ENCODE data around the gene THOP1. TPM values are rescaled to one million over a fixed set of nuclear protein-coding genes. Genes with fewer than 3 reads are reported as not detected.

Gene THOP1
- total RNA-seq, 1 donor from 2014 or later, result 207 TPM

DNA sequence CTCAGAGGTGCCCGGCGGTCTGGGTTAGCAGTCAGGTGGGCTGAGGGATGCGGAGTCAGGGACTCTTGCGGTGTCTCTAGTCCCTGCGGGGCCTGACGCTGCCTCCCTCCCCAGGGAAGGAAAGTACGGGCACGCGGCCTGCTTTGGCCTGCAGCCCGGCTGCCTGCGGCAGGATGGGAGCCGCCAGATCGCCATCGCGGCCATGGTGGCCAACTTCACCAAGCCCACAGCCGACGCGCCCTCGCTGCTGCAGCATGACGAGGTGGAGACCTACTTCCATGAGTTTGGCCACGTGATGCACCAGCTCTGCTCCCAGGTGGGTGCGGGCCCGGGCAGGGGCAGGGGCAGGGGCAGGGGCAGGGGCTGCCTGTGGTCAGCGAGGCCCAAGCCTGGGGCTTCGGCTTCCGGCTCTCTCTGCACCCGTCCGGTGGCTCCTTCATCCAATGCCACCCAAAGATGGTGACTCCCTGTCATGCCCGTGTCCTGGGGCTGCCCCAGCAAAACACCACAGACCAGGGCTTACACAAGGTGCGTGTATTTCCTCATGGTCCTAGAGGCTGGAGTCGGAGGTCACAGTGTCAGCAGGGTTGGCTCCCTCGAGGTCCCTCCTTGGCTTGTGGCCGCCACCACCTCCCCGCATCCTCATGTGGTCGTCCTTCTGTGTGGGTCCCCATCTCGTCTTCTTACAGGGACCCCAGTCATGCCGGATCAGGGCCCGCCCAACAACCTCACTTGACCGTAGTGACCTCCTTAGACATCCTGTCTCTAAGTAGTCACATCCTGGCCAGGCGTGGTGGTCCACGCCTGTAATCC, 23.0 kb downstream of the THOP1 start:
- Mint-ChIP-seq H3K9me3 (no peaks in the 10 kb centered on the region), H3K27me3 (no peaks in the 10 kb centered on the region), H3K4me1 (no peaks in the 10 kb centered on the region), H3K27ac (no peak overlapping the region), H3K4me3 (no peak overlapping the region), H3K36me3 (ENCODE audit: low read depth) (peaks cover 31% of the 10 kb centered on the region)
- intact Hi-C loops (cut with micrococcal nuclease), result no loop called here
- DNase-seq, result no peak

GRCh38 chr19:2809387-2810140, 24.3 kb downstream of the THOP1 start:
- intact Hi-C loops (cut with micrococcal nuclease), result no loop called here
- Mint-ChIP-seq H3K4me3 (no peak overlapping the region), H3K36me3 (ENCODE audit: low read depth) (peaks cover 27% of the 10 kb centered on the region), H3K27me3 (no peaks in the 10 kb centered on the region), H3K4me1 (no peaks in the 10 kb centered on the region), H3K9me3 (no peaks in the 10 kb centered on the region), H3K27ac (no peak overlapping the region)
- no peak for DNase-seq

DNA sequence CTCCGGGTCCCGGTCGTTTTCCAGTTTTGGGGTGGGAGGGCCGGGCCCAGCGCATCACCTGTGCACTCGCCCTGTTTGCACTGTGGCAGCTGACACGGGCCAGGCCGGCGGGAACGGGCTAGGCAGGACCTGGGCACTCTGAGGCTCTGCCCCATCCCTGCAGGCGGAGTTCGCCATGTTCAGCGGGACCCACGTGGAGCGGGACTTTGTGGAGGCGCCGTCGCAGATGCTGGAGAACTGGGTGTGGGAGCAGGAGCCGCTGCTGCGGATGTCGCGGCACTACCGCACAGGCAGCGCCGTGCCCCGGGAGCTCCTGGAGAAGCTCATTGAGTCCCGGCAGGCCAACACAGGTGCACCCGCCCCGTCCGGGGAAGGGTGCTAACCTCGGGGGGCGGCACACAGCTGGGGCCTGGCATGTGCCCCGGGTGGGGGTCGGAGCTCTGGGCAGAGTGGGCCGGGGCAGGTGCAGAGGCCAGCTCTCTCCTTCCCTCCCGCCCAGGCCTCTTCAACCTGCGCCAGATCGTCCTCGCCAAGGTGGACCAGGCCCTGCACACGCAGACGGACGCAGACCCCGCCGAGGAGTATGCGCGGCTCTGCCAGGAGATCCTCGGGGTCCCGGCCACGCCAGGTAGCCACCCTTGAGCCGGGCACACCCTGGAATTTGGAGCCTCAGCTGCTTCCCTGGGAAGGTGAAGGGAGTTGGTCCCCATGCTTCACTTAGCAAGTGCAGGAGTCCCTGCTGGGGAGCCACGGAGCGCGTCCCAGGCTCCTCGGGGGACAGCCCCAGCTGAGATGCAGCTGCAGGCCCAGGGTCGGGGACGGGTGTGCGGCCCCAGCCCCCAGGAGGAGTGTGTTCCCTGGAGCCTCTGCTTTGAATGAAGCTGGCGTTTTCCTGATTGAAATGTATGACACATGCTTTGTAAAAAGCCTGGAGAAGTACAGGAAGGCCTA, 25.1 kb downstream of the THOP1 start:
- Mint-ChIP-seq H3K9me3 (no peaks in the 10 kb centered on the region), H3K4me3 (no peak overlapping the region), H3K36me3 (ENCODE audit: low read depth) (peaks cover 24% of the 10 kb centered on the region), H3K27me3 (no peaks in the 10 kb centered on the region), H3K4me1 (no peaks in the 10 kb centered on the region), H3K27ac (no peak overlapping the region)
- DNase-seq, result no peak
- intact Hi-C loops (cut with micrococcal nuclease), result no loop called here

DNA sequence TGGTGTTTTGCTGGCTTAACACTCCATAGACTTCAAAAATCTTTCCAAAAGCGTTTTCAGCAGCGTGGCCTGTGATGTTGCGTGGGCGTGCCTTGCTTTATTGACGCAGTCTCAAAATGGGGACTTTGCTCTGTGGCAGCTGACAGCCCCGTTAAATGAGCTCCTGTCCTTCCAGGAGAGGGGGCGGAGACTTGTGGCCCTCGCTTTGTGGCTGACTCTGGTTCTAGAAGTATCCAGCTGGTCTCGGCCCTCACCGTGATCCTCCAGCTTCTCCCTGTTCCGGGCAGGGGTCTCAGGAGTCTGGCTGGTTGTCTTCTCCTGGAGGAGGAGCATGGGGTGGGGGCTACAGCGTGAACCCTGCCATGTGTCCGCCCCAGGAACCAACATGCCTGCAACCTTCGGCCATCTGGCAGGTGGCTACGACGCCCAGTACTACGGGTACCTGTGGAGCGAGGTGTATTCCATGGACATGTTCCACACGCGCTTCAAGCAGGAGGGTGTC, 26.0 kb downstream of the THOP1 start:
- Mint-ChIP-seq H3K36me3 (ENCODE audit: low read depth) (peaks cover 22% of the 10 kb centered on the region), H3K27ac (no peak overlapping the region), H3K27me3 (no peaks in the 10 kb centered on the region), H3K9me3 (no peaks in the 10 kb centered on the region), H3K4me1 (no peaks in the 10 kb centered on the region), H3K4me3 (no peak overlapping the region)
- intact Hi-C loops (cut with micrococcal nuclease), result no loop called here
- no peak for DNase-seq

DNA sequence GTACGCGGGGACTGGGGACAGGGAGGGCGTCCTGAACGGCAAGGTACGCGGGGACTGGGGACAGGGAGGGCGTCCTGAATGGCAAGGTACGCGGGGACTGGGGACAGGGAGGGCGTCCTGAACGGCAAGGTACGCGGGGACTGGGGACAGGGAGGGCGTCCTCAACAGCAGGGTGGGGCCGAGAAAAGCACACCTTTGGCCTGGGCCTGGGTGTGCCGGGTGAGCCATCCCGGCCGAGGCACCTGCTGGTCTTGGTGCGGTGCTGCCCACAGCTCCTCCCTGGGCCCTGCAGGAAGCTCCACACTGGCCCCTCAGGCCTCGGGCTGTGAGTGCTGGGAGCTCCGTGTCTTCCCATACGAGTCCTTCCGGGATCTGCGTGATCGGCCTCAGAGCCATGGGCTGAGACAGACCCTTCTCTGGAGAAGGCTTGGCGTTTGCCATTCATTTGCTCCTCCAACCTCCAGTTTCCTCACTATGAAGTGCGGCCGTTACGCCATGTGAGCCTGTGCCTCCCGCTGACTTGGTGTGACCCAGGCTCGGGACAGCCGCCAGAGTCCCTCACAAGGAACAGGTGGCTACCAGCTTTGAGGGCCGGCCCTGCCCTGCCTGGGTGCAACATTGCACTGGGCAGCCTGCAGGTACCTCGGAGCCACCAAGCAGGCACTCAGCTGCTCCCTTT, 26.6 kb downstream of the THOP1 start:
- intact Hi-C loops (cut with micrococcal nuclease), result no loop called here
- no peaks in the 10 kb centered on the region for H3K9me3 Mint-ChIP-seq
- H3K4me3 Mint-ChIP-seq, result no peak overlapping the region
- DNase-seq, result no peak
- H3K36me3 Mint-ChIP-seq (ENCODE audit: low read depth), result peaks cover 19% of the 10 kb centered on the region
- no peak overlapping the region for H3K27ac Mint-ChIP-seq
- no peaks in the 10 kb centered on the region for H3K27me3 Mint-ChIP-seq
- H3K4me1 Mint-ChIP-seq, result no peaks in the 10 kb centered on the region

DNA sequence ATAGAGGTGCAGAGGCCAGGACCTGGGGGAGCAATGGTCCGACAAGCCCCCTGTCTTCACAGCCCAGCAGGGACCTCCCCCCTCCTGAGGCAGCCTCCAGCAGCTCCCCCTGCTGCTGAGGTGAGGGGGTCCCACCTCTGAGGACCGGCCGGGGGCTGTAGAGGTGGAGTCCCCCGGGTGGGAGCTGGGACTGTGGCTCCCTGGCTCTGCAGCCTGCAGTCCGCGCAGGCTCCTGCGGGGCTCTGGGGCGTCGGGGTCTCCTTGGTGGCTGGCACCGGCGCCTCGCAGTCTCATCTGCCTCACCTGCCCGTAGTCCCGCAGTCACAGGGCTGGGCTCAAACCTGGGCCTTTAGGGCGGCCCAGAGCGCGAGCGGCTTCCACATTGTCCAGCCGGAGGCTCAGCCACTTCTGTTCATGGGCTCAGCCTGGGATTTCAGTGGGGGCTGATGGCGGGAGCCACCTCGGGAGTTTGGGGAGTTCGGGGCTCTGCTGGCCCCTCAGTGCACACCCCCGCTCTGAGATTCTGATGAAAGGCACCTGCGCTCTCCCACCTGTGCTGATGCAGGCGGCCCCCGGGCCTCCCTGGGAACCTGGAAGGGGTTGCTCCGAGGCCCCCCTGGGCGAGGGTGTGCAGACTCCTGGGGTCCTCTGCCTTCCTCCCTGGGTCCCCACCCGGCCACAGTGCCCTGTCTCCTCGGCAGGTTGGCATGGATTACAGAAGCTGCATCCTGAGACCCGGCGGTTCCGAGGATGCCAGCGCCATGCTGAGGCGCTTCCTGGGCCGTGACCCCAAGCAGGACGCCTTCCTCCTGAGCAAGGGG, 27.3 kb downstream of the THOP1 start:
- no peak for DNase-seq
- intact Hi-C loops (cut with micrococcal nuclease), result no loop called here
- Mint-ChIP-seq H3K9me3 (no peaks in the 10 kb centered on the region), H3K36me3 (ENCODE audit: low read depth) (peaks cover 19% of the 10 kb centered on the region), H3K27me3 (no peaks in the 10 kb centered on the region), H3K27ac (no peak overlapping the region), H3K4me3 (no peak overlapping the region), H3K4me1 (peaks cover 2% of the 10 kb centered on the region)

GRCh38 chr19:2813235-2814160, 28.2 kb downstream of the THOP1 start:
- no peak for DNase-seq
- peaks cover 18% of the 10 kb centered on the region for H3K36me3 Mint-ChIP-seq (ENCODE audit: low read depth)
- H3K9me3 Mint-ChIP-seq, result no peaks in the 10 kb centered on the region
- intact Hi-C loops (cut with micrococcal nuclease), result no loop called here
- H3K4me3 Mint-ChIP-seq, result no peak overlapping the region
- no peak overlapping the region for H3K27ac Mint-ChIP-seq
- no peaks in the 10 kb centered on the region for H3K27me3 Mint-ChIP-seq
- H3K4me1 Mint-ChIP-seq, result peaks cover 2% of the 10 kb centered on the region

DNA sequence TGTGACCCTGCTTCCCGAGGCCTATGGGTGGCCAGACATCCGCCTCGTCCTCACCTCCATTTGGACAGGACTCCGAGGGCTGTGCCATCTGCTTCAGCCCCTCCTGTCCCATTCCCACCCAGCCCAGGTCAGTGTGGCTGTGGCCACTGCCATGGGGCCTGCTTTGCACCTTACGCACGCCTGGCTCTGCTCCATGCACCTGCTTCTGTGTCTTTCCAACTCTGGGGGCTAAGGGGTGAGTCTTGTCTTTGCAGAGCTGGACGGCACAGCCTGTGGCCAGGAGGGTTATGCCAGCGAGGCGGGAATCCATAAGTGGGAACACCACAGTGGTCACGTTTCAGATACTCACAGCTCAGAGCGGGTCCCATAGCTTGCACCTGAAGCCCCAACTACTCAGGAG, 29.1 kb downstream of the THOP1 start:
- no peak overlapping the region for H3K27ac Mint-ChIP-seq
- no peak for DNase-seq
- H3K36me3 Mint-ChIP-seq (ENCODE audit: low read depth), result peaks cover 9% of the 10 kb centered on the region
- no peak overlapping the region for H3K4me3 Mint-ChIP-seq
- intact Hi-C loops (cut with micrococcal nuclease), result no loop called here
- peaks cover 2% of the 10 kb centered on the region for H3K4me1 Mint-ChIP-seq
- no peaks in the 10 kb centered on the region for H3K9me3 Mint-ChIP-seq
- no peaks in the 10 kb centered on the region for H3K27me3 Mint-ChIP-seq

- intact Hi-C loops (cut with micrococcal nuclease), result no loop called here
- no peaks in the 10 kb centered on the region for H3K27me3 Mint-ChIP-seq
- DNase-seq, result no peak
- H3K9me3 Mint-ChIP-seq, result no peaks in the 10 kb centered on the region
- no peak overlapping the region for H3K27ac Mint-ChIP-seq
- peaks cover 2% of the 10 kb centered on the region for H3K4me1 Mint-ChIP-seq
- no peak overlapping the region for H3K4me3 Mint-ChIP-seq
- peaks cover 4% of the 10 kb centered on the region for H3K36me3 Mint-ChIP-seq (ENCODE audit: low read depth)
Measured at GRCh38 chr19:2815191-2815614, 29.9 kb downstream of the THOP1 start.

GRCh38 chr19:2815923-2816322, 30.6 kb downstream of the THOP1 start:
- H3K4me1 Mint-ChIP-seq, result peaks cover 3% of the 10 kb centered on the region
- H3K36me3 Mint-ChIP-seq (ENCODE audit: low read depth), result peaks cover 4% of the 10 kb centered on the region
- no peaks in the 10 kb centered on the region for H3K27me3 Mint-ChIP-seq
- intact Hi-C loops (cut with micrococcal nuclease), result no loop called here
- DNase-seq, result no peak
- no peak overlapping the region for H3K27ac Mint-ChIP-seq
- no peaks in the 10 kb centered on the region for H3K9me3 Mint-ChIP-seq
- no peak overlapping the region for H3K4me3 Mint-ChIP-seq

DNA sequence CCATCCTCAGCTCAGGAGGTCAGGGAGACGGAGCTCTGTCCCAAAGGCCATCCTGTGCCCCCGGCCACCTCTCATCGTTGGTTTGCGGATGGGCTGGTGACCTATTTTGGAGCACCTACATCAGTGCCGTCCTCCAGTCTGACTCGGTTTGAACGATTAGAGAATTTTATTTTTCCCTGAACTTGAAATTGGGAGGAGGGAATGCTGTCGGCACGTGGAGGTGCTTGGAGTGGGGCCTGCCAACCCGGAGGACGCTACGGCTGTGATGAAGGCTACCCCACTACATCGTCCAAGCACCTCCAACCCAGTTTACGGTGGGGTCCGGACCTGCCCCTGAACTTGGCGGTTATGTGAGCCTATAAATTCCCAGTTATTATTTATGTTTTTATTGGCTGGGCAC, 31.3 kb downstream of the THOP1 start:
- Mint-ChIP-seq H3K9me3 (no peaks in the 10 kb centered on the region), H3K27me3 (no peaks in the 10 kb centered on the region), H3K27ac (no peak overlapping the region), H3K4me1 (peaks cover 3% of the 10 kb centered on the region), H3K36me3 (ENCODE audit: low read depth) (peaks cover 4% of the 10 kb centered on the region), H3K4me3 (no peak overlapping the region)
- intact Hi-C loops (cut with micrococcal nuclease), result no loop called here
- no peak for DNase-seq

All from activated CD4-positive, alpha-beta T cell treated with anti-CD3 and anti-CD28 coated beads, Interleukin-2, amount 10 ng/mL, durations not matched to agents 24 days and 14 days (primary cell).